Right ventricle myocardium superior (tissue), 1 donor: Measurements from ENCODE around the gene SLC2A9. TPM values are rescaled to one million over a fixed set of nuclear protein-coding genes. Genes with fewer than 3 reads are reported as not detected.
A peak's percentile ranks its signal among the peaks of the same experiment; 100 is the strongest.

Experiments used
- ATAC-seq: fragments of 200-7000 bp; cut with Tn5 transposase; one replicate; pipeline ENCODE4 v1.9.1; 2020; ENCODE audit warnings: mild to moderate bottlenecking; ENCODE audit not compliant: poor library complexity
- DNase-seq: peaks from one replicate; pipeline ENCODE4 v3.0.0-alpha.2; 2020
- intact Hi-C: fragments of 100-400 bp; cut with DNase I; formaldehyde crosslinking; loops from one replicate; pipeline ENCODE4 v1.11.2; 2022
- total RNA-seq: library from RNA; stranded (reverse); fragmentation: NEBNext Ultra II Directional; extraction: Animal tissue kit (Norgen Biotek cat#: 25700); gene quantifications from one replicate; pipeline ENCODE4 v1.2.1, GENCODE V29; 2021
- donor health status: DM: no; HTN: yes; CAD: no; lungs with severe emphysema.

SLC2A9 gene
- total RNA-seq, 1 donor from 2014 or later = 8.8 TPM

- DNase-seq (no peak), ATAC-seq (no peak)
- intact Hi-C loops = no loop called here
Measured at GRCh38 chr4:10048941-10049697, 27.8 kb upstream of the SLC2A9 start.

- intact Hi-C loops = no loop called here
- ATAC-seq (no peak), DNase-seq (no peak)
Measured at GRCh38 chr4:10047967-10048366, 26.7 kb upstream of the SLC2A9 start.

GRCh38 chr4:10046471-10046870, 25.2 kb upstream of the SLC2A9 start:
- ATAC-seq (no peak), DNase-seq (no peak)
- intact Hi-C loops = no loop called here

GRCh38 chr4:10045481-10045880, 24.2 kb upstream of the SLC2A9 start:
- DNase-seq (no peak), ATAC-seq (no peak)
- intact Hi-C loops = no loop called here

- ATAC-seq = no peak
- DNase-seq = no peak
- intact Hi-C loops = no loop called here
Measured at GRCh38 chr4:10041036-10041435, 19.7 kb upstream of the SLC2A9 start.

- DNase-seq (no peak), ATAC-seq (no peak)
- intact Hi-C loops = no loop called here
Measured at GRCh38 chr4:10040049-10040892, 19.0 kb upstream of the SLC2A9 start.

- ATAC-seq (no peak), DNase-seq (no peak)
- intact Hi-C loops = no loop called here
Measured at GRCh38 chr4:10036807-10037342, 15.6 kb upstream of the SLC2A9 start.

- DNase-seq = no peak
- ATAC-seq = no peak
- intact Hi-C loops = no loop called here
Measured at GRCh38 chr4:10035130-10035529, 13.8 kb upstream of the SLC2A9 start.

GRCh38 chr4:10034612-10035104, 13.4 kb upstream of the SLC2A9 start:
- intact Hi-C loops = no loop called here
- ATAC-seq = no peak

GRCh38 chr4:10034136-10034535, 12.8 kb upstream of the SLC2A9 start:
- intact Hi-C loops = no loop called here
- no peak for DNase-seq
- no peak for ATAC-seq

More at GRCh38 chr4:10034612-10035104, 13.4 kb upstream of the SLC2A9 start:
- DNase-seq = no peak

- ATAC-seq = peak; percentile 65
- intact Hi-C loops = no loop called here
- peak; percentile 58 for DNase-seq
Measured at GRCh38 chr4:10033191-10033881, 12.0 kb upstream of the SLC2A9 start.

GRCh38 chr4:10032625-10033024, 11.3 kb upstream of the SLC2A9 start:
- intact Hi-C loops = no loop called here
- ATAC-seq = peak; percentile 35

GRCh38 chr4:10031668-10032590, 10.6 kb upstream of the SLC2A9 start:
- ATAC-seq (peak; percentile 38), DNase-seq (no peak)
- intact Hi-C loops = no loop called here

More at GRCh38 chr4:10032625-10033024, 11.3 kb upstream of the SLC2A9 start:
- DNase-seq = no peak

GRCh38 chr4:10030972-10031667, 9.8 kb upstream of the SLC2A9 start:
- ATAC-seq = peak; percentile 59
- intact Hi-C loops = no loop called here
- DNase-seq = no peak

GRCh38 chr4:10029403-10029802, 8.1 kb upstream of the SLC2A9 start:
- ATAC-seq = no peak
- intact Hi-C loops = no loop called here
- no peak for DNase-seq

GRCh38 chr4:10028910-10029309, 7.6 kb upstream of the SLC2A9 start:
- DNase-seq = no peak
- ATAC-seq = no peak
- intact Hi-C loops = no loop called here

- ATAC-seq = no peak
- intact Hi-C loops = no loop called here
- DNase-seq = no peak
Measured at GRCh38 chr4:10026485-10026884, 5.2 kb upstream of the SLC2A9 start.
